ENCODE data around the gene REEP3.
"Not testable (repeated sequence)": the region's sequence is repeated elsewhere in the genome, so short reads cannot be mapped to it uniquely, and the experiment has no call there.

REEP3 gene

GRCh38 chr10:63520500-63521415 lies at the start of gene REEP3:
Gene REEP3, plus strand, starts transcription at chr10:63521401. Its CDS starts 145 bp downstream, at chr10:63521546.
- DNase-seq (ENCODE audit: low read depth): peak; percentile 12

DNA sequence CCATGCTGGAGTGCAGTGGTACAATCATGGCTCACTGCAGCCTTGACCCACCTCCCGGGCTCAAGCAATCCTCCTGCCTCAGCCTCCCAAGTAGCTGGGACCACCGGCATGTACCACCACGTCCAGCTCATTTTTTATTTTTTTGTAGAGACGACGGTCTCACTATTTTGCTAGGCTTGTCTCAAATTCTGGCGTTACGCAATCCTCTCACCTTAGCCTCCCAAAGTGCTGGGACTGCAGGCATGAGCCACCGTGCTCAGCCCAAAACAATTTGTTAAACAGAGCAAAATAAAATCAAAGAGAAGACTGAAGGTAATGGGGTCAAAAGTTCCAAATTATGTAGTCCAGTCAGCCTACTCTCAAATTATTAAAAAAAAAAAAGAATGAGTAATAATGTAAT lies 46.7 kb upstream of the REEP3 start:
- DNase-seq (ENCODE audit: low read depth): no peak

GRCh38 chr10:63477927-63478326 lies 43.3 kb upstream of the REEP3 start:
- no peak for DNase-seq (ENCODE audit: low read depth)

GRCh38 chr10:63478564-63478963 lies 42.6 kb upstream of the REEP3 start:
- DNase-seq (ENCODE audit: low read depth): no peak

DNA sequence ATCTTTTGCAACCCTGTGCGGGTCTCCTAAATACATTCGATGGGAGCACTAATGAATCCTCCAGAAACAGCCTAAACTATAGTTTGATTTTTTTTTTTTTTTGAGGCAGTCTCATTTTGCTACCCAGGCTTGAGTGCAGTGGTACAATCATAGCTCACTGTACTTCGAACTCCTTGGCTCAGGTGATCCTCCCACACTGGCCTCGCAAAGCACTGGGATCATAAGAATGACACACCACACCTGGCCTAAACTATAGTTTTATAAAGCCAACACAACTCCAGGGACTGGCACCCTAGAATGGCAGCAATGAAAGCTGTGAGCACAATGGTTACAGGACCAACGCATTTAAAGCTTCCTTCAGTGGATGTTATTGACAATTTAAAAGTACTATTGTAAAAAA lies 41.0 kb upstream of the REEP3 start:
- no peak for DNase-seq (ENCODE audit: low read depth)

DNA sequence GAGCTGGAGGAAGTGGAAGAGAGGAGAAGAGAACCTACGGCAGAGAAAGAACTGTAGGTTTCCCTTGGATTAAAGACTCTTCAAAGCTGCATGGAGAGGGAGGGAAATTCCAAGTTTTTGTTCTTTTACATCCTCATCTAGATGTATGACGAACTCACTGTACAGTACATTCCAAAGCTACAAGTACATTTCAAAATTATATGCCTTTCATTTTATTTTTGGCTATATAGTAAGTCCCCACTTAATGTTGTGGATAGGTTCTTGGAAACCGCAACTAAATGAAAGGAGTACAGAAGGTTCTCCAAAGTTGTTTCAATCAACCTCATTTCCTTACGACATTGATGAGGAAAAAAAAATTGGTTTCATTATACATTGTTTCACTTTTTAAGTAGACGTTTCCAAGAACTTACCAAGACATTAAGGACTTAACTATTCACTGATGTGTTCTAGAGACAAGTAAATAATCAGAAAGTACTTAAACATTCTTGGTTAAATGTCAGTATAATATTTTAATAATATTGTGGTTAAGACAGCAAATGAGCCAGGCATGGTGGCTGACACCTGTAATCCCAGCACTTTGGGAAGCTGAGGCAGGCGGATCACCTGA lies 39.3 kb upstream of the REEP3 start:
- no peak for DNase-seq (ENCODE audit: low read depth)

GRCh38 chr10:63483983-63484382 lies 37.2 kb upstream of the REEP3 start:
- DNase-seq (ENCODE audit: low read depth): no peak

DNA sequence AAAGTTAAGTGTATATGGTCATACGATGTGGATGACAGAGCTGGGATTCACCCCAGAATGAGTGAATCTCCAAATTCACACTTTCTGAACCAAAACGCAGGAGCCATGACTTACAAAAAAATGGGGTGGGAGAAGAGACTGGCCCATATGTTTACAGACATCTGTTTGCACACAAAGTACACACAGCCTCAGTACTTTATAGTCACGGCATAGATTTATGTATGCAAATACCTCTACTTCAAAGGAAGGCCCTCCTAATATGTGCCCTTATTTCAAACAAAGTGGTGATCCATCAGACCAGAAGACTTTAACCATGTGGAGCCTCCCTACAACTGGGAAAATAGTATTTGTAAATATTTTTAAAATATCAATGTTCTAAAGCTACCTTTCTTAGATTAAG lies 33.2 kb upstream of the REEP3 start:
- no peak for DNase-seq (ENCODE audit: low read depth)

GRCh38 chr10:63489838-63490237 lies 31.4 kb upstream of the REEP3 start:
- no peak for DNase-seq (ENCODE audit: low read depth)

GRCh38 chr10:63491588-63492316 lies 29.4 kb upstream of the REEP3 start:
- DNase-seq (ENCODE audit: low read depth): no peak

- DNase-seq (ENCODE audit: low read depth): not testable (repeated sequence)
Measured at GRCh38 chr10:63492317-63492690, 28.9 kb upstream of the REEP3 start.

DNA sequence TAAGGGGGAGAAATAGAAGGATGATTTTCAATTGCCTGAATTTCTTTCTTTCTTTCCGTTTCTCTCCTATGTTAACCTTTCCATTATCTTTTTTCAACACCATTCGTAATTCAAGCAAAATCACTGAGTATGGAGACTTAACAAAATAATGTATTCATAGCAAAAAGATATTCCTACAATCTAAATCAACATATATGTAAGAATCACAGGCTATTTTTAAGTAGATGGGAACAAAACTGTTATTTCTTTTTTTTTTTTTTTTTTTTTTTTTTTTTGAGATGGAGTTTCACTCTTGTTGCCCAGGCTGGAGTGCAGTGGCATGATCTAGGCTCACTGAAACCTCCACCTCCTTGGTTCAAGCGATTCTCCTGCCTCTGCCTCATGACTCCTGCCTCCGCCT lies 28.2 kb upstream of the REEP3 start:
- no peak for DNase-seq (ENCODE audit: low read depth)

DNA sequence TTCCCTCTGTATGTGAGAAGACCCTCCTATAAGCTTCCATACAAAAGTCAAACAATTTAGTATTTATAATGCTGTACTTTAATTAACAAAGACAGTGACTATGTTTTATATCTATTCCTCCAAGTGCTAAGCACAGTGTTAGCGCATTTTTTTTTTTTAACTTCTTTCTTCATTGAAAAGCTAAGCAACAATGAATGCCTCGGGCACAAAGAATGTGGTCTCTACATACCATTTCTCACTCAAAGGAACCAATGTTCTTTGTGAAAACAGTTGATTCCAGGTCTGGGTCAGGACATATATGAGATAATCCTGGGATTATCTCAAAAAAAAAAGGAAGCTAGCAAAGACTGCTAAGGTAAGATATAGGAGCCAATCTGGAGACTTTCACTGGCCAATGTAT lies 26.2 kb upstream of the REEP3 start:
- DNase-seq (ENCODE audit: low read depth): no peak

- no peak for DNase-seq (ENCODE audit: low read depth)
Measured at GRCh38 chr10:63496561-63496960, 24.6 kb upstream of the REEP3 start.

GRCh38 chr10:63497321-63497720 lies 23.9 kb upstream of the REEP3 start:
- DNase-seq (ENCODE audit: low read depth): no peak

DNA sequence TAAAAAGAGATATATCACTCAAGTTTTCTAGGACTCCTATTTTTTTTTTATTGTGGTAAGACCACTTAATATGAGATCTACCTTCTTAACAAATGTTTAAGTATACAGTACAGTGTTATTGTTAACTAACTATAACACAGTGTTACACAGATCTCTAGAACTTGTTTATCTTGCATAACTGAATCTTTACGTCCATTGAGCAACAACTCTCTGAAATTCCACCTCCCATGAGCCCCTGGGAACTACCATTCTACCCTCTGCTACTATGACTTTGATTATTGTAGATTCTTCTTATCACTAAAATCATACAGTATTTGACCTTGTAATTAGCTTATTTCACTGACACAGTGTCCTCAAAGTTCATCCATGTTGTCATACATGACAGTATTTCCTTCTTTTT lies 22.5 kb upstream of the REEP3 start:
- no peak for DNase-seq (ENCODE audit: low read depth)

GRCh38 chr10:63500551-63500950 lies 20.6 kb upstream of the REEP3 start:
- DNase-seq (ENCODE audit: low read depth): not testable (repeated sequence)

DNA sequence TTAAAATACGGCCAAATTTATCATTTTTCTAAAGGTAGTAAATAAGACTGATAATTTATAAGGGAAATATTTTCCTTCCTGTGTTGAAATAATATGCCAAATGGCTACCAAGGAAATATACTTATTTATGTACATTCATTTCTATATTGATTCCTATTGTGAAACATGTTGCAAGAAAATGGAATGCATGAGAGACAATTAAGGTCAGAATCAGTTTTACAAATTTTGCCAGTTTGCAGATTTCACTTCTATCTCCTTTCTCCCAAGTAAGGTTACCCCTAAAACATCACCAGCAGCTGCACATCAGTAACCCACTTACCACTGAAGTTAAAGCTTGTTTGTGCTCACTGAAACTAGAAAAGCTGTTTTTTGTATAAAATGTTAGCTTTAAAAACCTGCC lies 19.2 kb upstream of the REEP3 start:
- DNase-seq (ENCODE audit: low read depth): no peak

- DNase-seq (ENCODE audit: low read depth): no peak
Measured at GRCh38 chr10:63502832-63503231, 18.4 kb upstream of the REEP3 start.

DNA sequence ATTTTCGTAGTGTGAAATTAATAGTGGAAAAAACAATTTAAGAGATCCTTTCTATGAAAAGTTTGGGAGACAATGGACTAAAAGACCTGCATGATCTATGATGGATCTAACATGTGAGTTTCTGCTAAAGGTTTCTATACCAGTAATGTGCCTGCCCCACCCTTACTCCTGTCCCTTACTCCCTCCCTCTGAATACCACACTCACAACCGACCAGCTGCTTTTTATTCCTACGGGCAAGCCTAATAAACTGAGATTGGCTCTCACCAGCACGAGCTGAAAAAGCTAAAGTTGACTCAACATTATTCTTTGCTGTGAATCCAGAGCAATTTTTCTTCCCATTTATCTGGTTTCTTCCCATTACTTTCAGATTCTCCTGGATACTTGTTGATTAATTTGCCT lies 17.8 kb upstream of the REEP3 start:
- no peak for DNase-seq (ENCODE audit: low read depth)

DNA sequence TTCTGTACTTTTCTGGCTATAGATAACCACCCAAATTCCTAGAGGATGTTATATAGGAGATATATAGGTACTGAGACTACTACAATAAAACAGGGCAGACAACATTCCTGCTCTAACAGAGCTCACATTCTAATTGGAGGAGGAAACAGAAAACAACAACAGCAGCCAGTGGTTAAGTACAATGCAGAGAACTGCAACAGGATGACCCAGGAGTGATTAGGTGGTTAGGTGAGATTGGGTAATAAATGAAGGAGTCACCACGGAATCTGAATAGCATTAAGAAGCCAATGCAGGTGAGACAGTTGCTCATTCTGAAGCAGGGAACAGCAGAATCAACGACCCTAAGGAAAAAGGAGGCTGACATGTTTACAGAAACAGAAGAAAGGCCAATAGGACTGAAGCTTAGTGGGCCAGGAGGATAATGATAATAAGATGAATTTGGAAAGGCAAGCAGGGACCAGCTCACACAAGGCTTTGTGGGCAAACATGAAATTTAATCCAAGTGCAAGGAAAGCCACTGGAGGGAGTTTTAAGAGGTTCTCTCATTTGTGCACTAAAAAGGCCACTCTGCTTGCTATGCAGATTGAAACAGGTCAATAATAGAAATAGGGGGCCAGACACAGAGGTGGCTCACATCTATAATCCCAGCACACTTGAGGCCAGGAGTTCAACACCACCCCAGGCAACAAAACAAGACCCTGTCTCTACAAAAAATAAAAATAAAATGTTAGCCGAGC lies 16.9 kb upstream of the REEP3 start:
- DNase-seq (ENCODE audit: low read depth): no peak

DNA sequence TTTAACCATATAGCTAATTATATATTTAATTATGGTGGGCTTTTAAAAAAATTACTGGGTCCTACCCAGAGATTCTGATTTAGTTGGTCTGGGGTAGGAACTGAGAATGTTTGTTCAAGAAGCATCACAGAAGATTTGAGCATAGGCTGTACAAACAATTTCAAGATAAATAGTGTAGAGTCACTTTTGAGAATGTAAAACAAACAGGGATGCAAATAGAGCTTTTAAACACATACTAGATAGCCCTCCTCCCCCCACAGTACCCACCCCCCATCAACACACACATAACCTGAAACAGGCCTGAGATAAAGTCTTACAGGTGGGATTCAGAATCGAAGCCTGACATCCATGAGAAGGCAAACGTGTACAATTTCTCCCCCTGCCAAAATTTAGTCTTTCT lies 15.6 kb upstream of the REEP3 start:
- no peak for DNase-seq (ENCODE audit: low read depth)

Measured in activated T-helper 1 cell treated with Interleukin-2 at 50 U/mL for 16 hours (primary cell).